Measurements from ENCODE around the gene APBA1. TPM values are rescaled to one million over a fixed set of nuclear protein-coding genes. Genes with fewer than 3 reads are reported as not detected.
A peak's percentile ranks its signal among the peaks of the same experiment; 100 is the strongest.

Gene APBA1
- total and polyA plus RNA-seq, 2 of the 8 experiments (the other 6 are each of a cell fraction or from before 2014, with no cell fraction given), result 0.36 to 0.60 TPM

DNA sequence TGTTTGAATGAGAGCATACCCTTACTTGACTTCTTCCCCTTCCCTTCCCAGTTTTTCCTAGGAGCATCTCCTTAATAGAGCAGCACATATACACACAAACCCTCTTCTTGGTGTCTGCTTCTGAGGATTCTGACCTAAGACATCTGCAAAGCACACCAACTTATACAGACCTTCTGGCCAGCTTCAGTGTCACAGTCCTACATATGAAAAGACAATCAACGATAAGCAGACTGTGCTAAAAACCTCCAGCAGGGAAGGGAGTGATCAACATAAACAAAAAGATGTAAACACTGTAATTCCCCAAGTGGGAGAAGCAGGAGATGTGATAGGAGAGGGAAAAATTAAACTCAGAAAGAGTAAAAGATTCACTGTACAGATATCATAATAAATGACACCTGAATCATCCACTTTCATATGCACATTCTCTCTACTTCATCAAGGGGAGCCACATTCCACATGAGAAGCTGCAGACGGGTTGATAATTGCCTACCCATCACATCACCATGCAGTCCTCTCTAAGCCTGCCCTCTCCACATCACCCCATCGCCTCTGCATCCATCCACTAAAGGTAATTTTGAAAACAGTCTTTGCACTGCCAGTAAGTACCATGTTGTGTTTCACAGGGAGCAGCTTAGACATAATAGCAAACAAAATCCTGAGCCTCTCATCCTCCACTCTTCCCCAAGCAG, 13.0 kb downstream of the APBA1 start:
- Histone ChIP-seq H3K79me2 (ENCODE audit: control insufficient read depth in 1 of 2, insufficient read depth in 2 of 2, low read length in 2 of 2) (no peaks in the 10 kb centered on the region), H3K27me3 (replicated peaks in 1 of 4; ENCODE audit: control insufficient read depth in 3 of 4, extremely low read depth in 1 of 4, insufficient read depth in 3 of 4, low read length in 3 of 4) (no peaks in the 10 kb centered on the region; a peak in 1 of 7 replicates), H3K23me2 (ENCODE audit: low read depth, low read length) (no peaks in the 10 kb centered on the region), H3K36me3 (ENCODE audit: control insufficient read depth in 2 of 4, insufficient read depth in 4 of 4, low read length in 3 of 4) (no peaks in the 10 kb centered on the region), H2BK15ac (ENCODE audit: low read length) (no peak overlapping the region), H3K14ac (ENCODE audit: insufficient read length) (no peak overlapping the region), H4K20me1 (replicated peaks in 1 of 2; ENCODE audit: control insufficient read depth in 1 of 2, insufficient read depth in 2 of 2, low read length in 2 of 2) (no peaks in the 10 kb centered on the region), H3K9me3 (ENCODE audit: insufficient read depth in 2 of 2, low read depth in 1 of 2, low read length in 1 of 2) (no peaks in the 10 kb centered on the region), H4K5ac (ENCODE audit: insufficient read length, low read depth, low read length) (no peak overlapping the region), H4K91ac (replicated peaks; ENCODE audit: insufficient read length, low read length) (no peak overlapping the region), H3K18ac (ENCODE audit: extremely low read depth, low read length) (no peak overlapping the region), H2BK5ac (ENCODE audit: low read depth, low read length) (no peak overlapping the region), H3K9ac (replicated peaks in 1 of 4; ENCODE audit: extremely low read depth in 1 of 4, low read depth in 3 of 4, low read length in 3 of 4) (no peak overlapping the region), H3K4me2 (ENCODE audit: insufficient read depth in 1 of 2, low read depth in 2 of 2, low read length in 2 of 2) (no peak overlapping the region), H4K8ac (ENCODE audit: extremely low read depth, insufficient read depth, low read length) (no peak overlapping the region), H2AK5ac (ENCODE audit: low read depth, low read length) (no peak overlapping the region), H2AFZ (ENCODE audit: low read length) (0 out of 2 replicates have a peak overlapping the region, but pooled peaks have one; percentile 78), H3K23ac (ENCODE audit: insufficient read length) (no peak overlapping the region), H3K79me1 (ENCODE audit: low read depth, low read length) (no peaks in the 10 kb centered on the region), H3K27ac (ENCODE audit: low read depth, low read length) (no peak overlapping the region), H2BK120ac (replicated peaks; ENCODE audit: low read depth, low read length) (no peak overlapping the region), H2BK12ac (ENCODE audit: low read depth, low read length) (no peak overlapping the region), H3K4ac (replicated peaks; ENCODE audit: insufficient read length, low read depth, low read length) (no peak overlapping the region), H3K4me3 (ENCODE audit: extremely low read depth in 1 of 4, insufficient read depth in 2 of 4, low read depth in 3 of 4, low read length in 4 of 4) (no peak overlapping the region), H2BK20ac (ENCODE audit: low read length) (no peak overlapping the region), H3K56ac (replicated peaks; ENCODE audit: insufficient read length, low read depth, low read length) (no peak overlapping the region), H3K4me1 (replicated peaks in 1 of 4; ENCODE audit: control insufficient read depth in 3 of 4, insufficient read depth in 4 of 4, low read length in 3 of 4) (peaks cover 0 to 6% (median 2%) of the 10 kb centered on the region in 4 experiments; a peak in 3 of 7 replicates)
- FAIRE-seq (no peak), DNase-seq (ENCODE audit: low read depth in 1 of 2, low spot score in 2 of 2) (no peak)
- POLR2A ChIA-PET (ENCODE audit: partially characterized antibody), result interaction anchor here (0.8 kb wide), 1 partner anchor 8 kb away, joined by 3 read pairs; no protein-coding TSS in a partner anchor
- CTCF ChIA-PET (ENCODE audit: partially characterized antibody), result interaction anchor here (0.6 to 0.9 kb wide), 2 partner anchors 9 to 1017 kb away, joined by 3 to 4 read pairs; no protein-coding TSS in a partner anchor
- WGBS, 2 experiments (ENCODE audit: extremely low coverage in 1 of 2, insufficient coverage in 1 of 2, insufficient read length in 1 of 2, insufficient replicate concordance in 2 of 2, low coverage in 1 of 2, low lambda C conversion rate in 2 of 2, missing lambda C conversion rate in 1 of 2), result 83% methylated on average over 3 of the region's 3 CpGs; no CpG with 5 or more reads in 1 of the 2 experiments
- TF ChIP-seq E2F6 (IDR thresholded peaks at IDR 0.05) (no peak), KDM5A (IDR thresholded peaks at IDR 0.05; ENCODE audit: low read length) (no peak), SIX5 (IDR thresholded peaks at IDR 0.05; ENCODE audit: low read depth, low read length) (no peak), FOSL1 (IDR thresholded peaks at IDR 0.05; ENCODE audit: insufficient read depth, low read depth, low read length) (no peak), POLR2A (IDR thresholded peaks at IDR 0.05; ENCODE audit: control extremely low read depth in 1 of 2, low read depth in 2 of 2, low read length in 2 of 2) (no peak), SP4 (IDR thresholded peaks at IDR 0.05; ENCODE audit: low read length) (no peak), JUND (IDR thresholded peaks at IDR 0.05; ENCODE audit: low read length) (no peak), SIRT6 (IDR thresholded peaks at IDR 0.05; ENCODE audit: low read length) (no peak), ZNF274 (IDR thresholded peaks at IDR 0.05; ENCODE audit: borderline replicate concordance, extremely low read depth, low read length) (no peak), TBP (IDR thresholded peaks at IDR 0.05; ENCODE audit: low read depth, low read length) (no peak), POU5F1 (IDR thresholded peaks at IDR 0.05; ENCODE audit: low read depth, low read length) (no peak), CBX8 (IDR thresholded peaks at IDR 0.05; ENCODE audit: borderline replicate concordance, low read depth, low read length) (no peak), EGR1 (IDR thresholded peaks at IDR 0.05; ENCODE audit: borderline replicate concordance, low read depth, low read length) (no peak), MAX (IDR thresholded peaks at IDR 0.05) (no peak)

Data from H1 (cell line).